AG04450 (cell line): Measurements from ENCODE around the gene TMC3. TPM values are rescaled to one million over a fixed set of nuclear protein-coding genes. Genes with fewer than 3 reads are reported as not detected.

Experiments
- CTCF ChIA-PET: fragments of 300-600, 350-600 bp; formaldehyde crosslinking; extraction: SDS; loops from one replicate; lab custom pipeline; 2022; ENCODE audit warnings: antibody characterized with exemption, inconsistent platforms; lab: Charles Lee
- POLR2A ChIA-PET: fragments of 350-600 bp; formaldehyde crosslinking; extraction: SDS; loops from one replicate; lab custom pipeline; 2021; ENCODE audit warnings: antibody characterized with exemption, inconsistent platforms; lab: Yijun Ruan, JAX
- DNase-seq: peaks from one replicate; pipeline ENCODE4 v3.0.0-alpha.2; 2011; ENCODE audit warnings: low read depth, low spot score
- H3K27ac ChIP-seq: one replicate; pipeline ENCODE4 v1.5.1; 2012; ENCODE audit warnings: low read depth, low read length, control low read depth
- H3K27me3 ChIP-seq: one replicate; pipeline ENCODE4 v1.6.0; 2012; ENCODE audit warnings: low read length; ENCODE audit not compliant: control insufficient read depth, insufficient read depth
- H3K4me3 ChIP-seq: 2 replicates; pipeline ENCODE4 v1.5.1; 2011; ENCODE audit warnings: mild to moderate bottlenecking, low read depth, low read length, control low read depth
- H3K9me3 ChIP-seq: 2 replicates; pipeline ENCODE4 v1.5.1; 2012; ENCODE audit warnings: low read length; ENCODE audit not compliant: control insufficient read depth, insufficient read depth
- polyA plus RNA-seq: library from polyadenylated mRNA; depleted of rRNA; stranded (reverse); fragments of >200 nt; gene quantifications from 2 replicates; pipeline ENCODE4 v1.2.3, GENCODE V29; 2011
- TF ChIP-seq, protein P1 (sequence below): IDR thresholded peaks from 2 replicates; pipeline ENCODE4 v1.5.1; 2011; ENCODE audit warnings: low read depth, low read length, control low read depth, inconsistent platforms

The TMC3 gene
- polyA plus RNA-seq, 1 experiment, result not detected

DNA sequence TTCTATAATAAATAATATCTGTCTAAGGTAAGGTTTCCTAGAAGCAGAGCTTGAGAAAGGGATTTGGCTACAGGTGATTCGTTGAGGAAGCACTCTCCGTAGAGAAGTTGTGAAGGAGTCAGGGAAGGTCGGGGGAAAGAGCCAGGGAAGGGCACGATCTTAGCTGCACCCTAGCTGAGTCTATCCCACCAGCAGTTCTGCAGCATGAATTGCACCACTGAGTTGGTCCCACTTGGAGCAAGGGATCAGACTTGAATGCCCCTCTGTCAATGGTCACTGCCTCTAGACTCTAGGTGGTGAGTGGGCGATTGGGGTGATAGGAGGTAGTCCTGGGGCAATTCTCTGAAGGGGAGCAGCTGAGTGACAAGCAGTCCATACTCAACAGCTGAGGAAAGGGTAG, 13.5 kb downstream of the TMC3 start:
- ChIA-PET CTCF (no interaction called here), POLR2A (no interaction called here)
- TF ChIP-seq, protein P1, sequence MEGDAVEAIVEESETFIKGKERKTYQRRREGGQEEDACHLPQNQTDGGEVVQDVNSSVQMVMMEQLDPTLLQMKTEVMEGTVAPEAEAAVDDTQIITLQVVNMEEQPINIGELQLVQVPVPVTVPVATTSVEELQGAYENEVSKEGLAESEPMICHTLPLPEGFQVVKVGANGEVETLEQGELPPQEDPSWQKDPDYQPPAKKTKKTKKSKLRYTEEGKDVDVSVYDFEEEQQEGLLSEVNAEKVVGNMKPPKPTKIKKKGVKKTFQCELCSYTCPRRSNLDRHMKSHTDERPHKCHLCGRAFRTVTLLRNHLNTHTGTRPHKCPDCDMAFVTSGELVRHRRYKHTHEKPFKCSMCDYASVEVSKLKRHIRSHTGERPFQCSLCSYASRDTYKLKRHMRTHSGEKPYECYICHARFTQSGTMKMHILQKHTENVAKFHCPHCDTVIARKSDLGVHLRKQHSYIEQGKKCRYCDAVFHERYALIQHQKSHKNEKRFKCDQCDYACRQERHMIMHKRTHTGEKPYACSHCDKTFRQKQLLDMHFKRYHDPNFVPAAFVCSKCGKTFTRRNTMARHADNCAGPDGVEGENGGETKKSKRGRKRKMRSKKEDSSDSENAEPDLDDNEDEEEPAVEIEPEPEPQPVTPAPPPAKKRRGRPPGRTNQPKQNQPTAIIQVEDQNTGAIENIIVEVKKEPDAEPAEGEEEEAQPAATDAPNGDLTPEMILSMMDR, result no peak

GRCh38 chr15:81358248-81358647, 15.8 kb downstream of the TMC3 start:
- ChIA-PET CTCF (no interaction called here), POLR2A (no interaction called here)
- peaks cover 3% of the 10 kb centered on the region for H3K27me3 ChIP-seq
- H3K4me3 ChIP-seq, result no peak overlapping the region
- TF ChIP-seq, protein P1, result no peak
- DNase-seq, result no peak
- H3K9me3 ChIP-seq, result no peaks in the 10 kb centered on the region; the same call in 1 of the 2 replicates
- H3K27ac ChIP-seq, result no peak overlapping the region

More for the DNA sequence above, 13.5 kb downstream of the TMC3 start:
- Histone ChIP-seq H3K4me3 (no peak overlapping the region), H3K27ac (no peak overlapping the region), H3K27me3 (peaks cover 3% of the 10 kb centered on the region), H3K9me3 (no peaks in the 10 kb centered on the region; the same call in 1 of the 2 replicates)
- DNase-seq, result no peak

DNA sequence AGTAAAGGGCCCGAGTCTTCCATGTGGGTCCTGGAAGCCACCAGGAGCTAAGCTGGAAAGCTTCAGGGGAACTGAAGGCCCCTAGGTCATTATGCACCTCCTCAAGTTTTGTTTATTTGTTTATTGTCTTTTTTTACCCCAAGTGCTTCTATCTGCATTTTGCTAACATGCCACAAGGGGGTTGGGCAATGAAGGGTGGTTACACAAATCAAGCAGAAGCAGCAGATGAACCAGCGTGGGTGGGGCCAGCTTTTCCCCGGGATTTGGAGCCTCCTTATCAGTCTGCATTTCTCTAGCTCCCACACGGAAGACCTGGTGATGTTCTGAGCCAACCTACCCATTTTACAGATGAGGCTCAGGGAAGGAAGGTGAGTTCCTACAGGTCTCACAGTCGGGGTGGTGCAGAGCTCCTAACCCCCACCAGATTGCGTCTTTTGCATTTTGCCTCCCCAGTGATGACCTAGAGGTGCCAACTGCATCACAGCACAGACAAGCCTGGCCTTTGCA, 16.8 kb downstream of the TMC3 start:
- Histone ChIP-seq H3K27me3 (peaks cover 3% of the 10 kb centered on the region), H3K9me3 (no peaks in the 10 kb centered on the region; the same call in 1 of the 2 replicates), H3K27ac (no peak overlapping the region), H3K4me3 (no peak overlapping the region)
- CTCF ChIA-PET, result no interaction called here
- TF ChIP-seq, protein P1, result no peak
- POLR2A ChIA-PET, result no interaction called here
- DNase-seq, result no peak

- no peak for DNase-seq
- Histone ChIP-seq H3K4me3 (no peak overlapping the region), H3K27ac (no peak overlapping the region), H3K9me3 (no peaks in the 10 kb centered on the region; the same call in 1 of the 2 replicates), H3K27me3 (peaks cover 3% of the 10 kb centered on the region)
- ChIA-PET POLR2A (no interaction called here), CTCF (interaction anchor here (0.6 to 2.0 kb wide), 3 partner anchors 90 to 773 kb away, joined by 4 to 8 read pairs (median 4); no protein-coding TSS in a partner anchor)
- TF ChIP-seq, protein P1, result no peak
These were observed 17.8 kb downstream of the TMC3 start for GRCh38 chr15:81356252-81356651.

GRCh38 chr15:81351651-81352050, 22.4 kb downstream of the TMC3 start:
- DNase-seq, result no peak
- POLR2A ChIA-PET, result no interaction called here
- Histone ChIP-seq H3K27ac (no peak overlapping the region), H3K4me3 (no peak overlapping the region), H3K9me3 (no peaks in the 10 kb centered on the region; the same call in 1 of the 2 replicates), H3K27me3 (peaks cover 4% of the 10 kb centered on the region)
- CTCF ChIA-PET, result no interaction called here
- TF ChIP-seq, protein P1, result no peak
